Neural crest cell (in vitro differentiated cells): ENCODE results near the gene NTM. TPM values are rescaled to one million over a fixed set of nuclear protein-coding genes. Genes with fewer than 3 reads are reported as not detected.
A peak's percentile ranks its signal among the peaks of the same experiment; 100 is the strongest.

Source experiments
- DNase-seq: peaks from one replicate; pipeline ENCODE4 v3.0.0; 2021; ENCODE audit warnings: low read depth, mixed read lengths, low spot score
- H3K27ac Mint-ChIP-seq: one replicate; pipeline ENCODE4 v1.8.0; 2021; ENCODE audit warnings: mild to moderate bottlenecking, mixed read lengths; ENCODE audit not compliant: unreplicated experiment
- H3K27me3 Mint-ChIP-seq: 2 replicates; pipeline ENCODE4 v1.8.0; 2021; ENCODE audit warnings: low read depth, mild to moderate bottlenecking, mixed read lengths
- H3K36me3 Mint-ChIP-seq: 2 replicates; pipeline ENCODE4 v1.8.0; 2021; ENCODE audit warnings: low read depth, mild to moderate bottlenecking, mixed read lengths
- H3K4me1 Mint-ChIP-seq: 2 replicates; pipeline ENCODE4 v1.8.0; 2021; ENCODE audit warnings: mixed read lengths
- H3K4me3 Mint-ChIP-seq: one replicate; pipeline ENCODE4 v1.8.0; 2021; ENCODE audit warnings: mild to moderate bottlenecking, mixed read lengths
- H3K9me3 Mint-ChIP-seq: 2 replicates; pipeline ENCODE4 v1.8.0; 2021; ENCODE audit warnings: mixed read lengths
- CTCF ChIP-seq: fragments of 200-600 bp; sonication (generic); conservative IDR thresholded peaks from 2 replicates; pipeline ENCODE4 v1.5.0; 2021; ENCODE audit warnings: antibody characterized with exemption, mild to moderate bottlenecking
- total RNA-seq: library from RNA; stranded (reverse); gene quantifications from 2 replicates; pipeline ENCODE4 v1.2.1, GENCODE V29; 2021

The NTM gene
- total RNA-seq, 1 donor from 2014 or later, result 11.3 TPM

GRCh38 chr11:132347156-132348090 is 977.0 kb downstream of the NTM start:
- TF ChIP-seq CTCF, result no peak
- Mint-ChIP-seq H3K4me3 (no peak overlapping the region), H3K9me3 (no peaks in the 10 kb centered on the region), H3K27me3 (no peaks in the 10 kb centered on the region), H3K36me3 (no peaks in the 10 kb centered on the region), H3K27ac (no peak overlapping the region), H3K4me1 (peaks cover 22% of the 10 kb centered on the region)
- DNase-seq, result no peak

GRCh38 chr11:132349811-132350733 is 979.7 kb downstream of the NTM start:
- no peak for DNase-seq
- no peaks in the 10 kb centered on the region for H3K27me3 Mint-ChIP-seq
- H3K36me3 Mint-ChIP-seq, result no peaks in the 10 kb centered on the region
- peaks cover 28% of the 10 kb centered on the region for H3K4me1 Mint-ChIP-seq
- no peaks in the 10 kb centered on the region for H3K9me3 Mint-ChIP-seq
- TF ChIP-seq CTCF, result no peak
- H3K4me3 Mint-ChIP-seq, result no peak overlapping the region
- peak overlapping the region; percentile 25 for H3K27ac Mint-ChIP-seq

- H3K9me3 Mint-ChIP-seq, result no peaks in the 10 kb centered on the region
- no peak overlapping the region for H3K27ac Mint-ChIP-seq
- H3K36me3 Mint-ChIP-seq, result no peaks in the 10 kb centered on the region
- no peak overlapping the region for H3K4me3 Mint-ChIP-seq
- H3K4me1 Mint-ChIP-seq, result peaks cover 29% of the 10 kb centered on the region
- no peaks in the 10 kb centered on the region for H3K27me3 Mint-ChIP-seq
- no peak for TF ChIP-seq CTCF
- DNase-seq, result no peak
These were observed 980.6 kb downstream of the NTM start for GRCh38 chr11:132351050-132351449.

- H3K9me3 Mint-ChIP-seq, result no peaks in the 10 kb centered on the region
- no peak for DNase-seq
- no peak overlapping the region for H3K27ac Mint-ChIP-seq
- peaks cover 29% of the 10 kb centered on the region for H3K4me1 Mint-ChIP-seq
- H3K27me3 Mint-ChIP-seq, result no peaks in the 10 kb centered on the region
- no peak overlapping the region for H3K4me3 Mint-ChIP-seq
- no peaks in the 10 kb centered on the region for H3K36me3 Mint-ChIP-seq
- no peak for TF ChIP-seq CTCF
These were observed 982.1 kb downstream of the NTM start for GRCh38 chr11:132352497-132352896.

- no peak overlapping the region for H3K27ac Mint-ChIP-seq
- H3K36me3 Mint-ChIP-seq, result no peaks in the 10 kb centered on the region
- H3K4me1 Mint-ChIP-seq, result peaks cover 25% of the 10 kb centered on the region
- no peak overlapping the region for H3K4me3 Mint-ChIP-seq
- no peaks in the 10 kb centered on the region for H3K27me3 Mint-ChIP-seq
- no peaks in the 10 kb centered on the region for H3K9me3 Mint-ChIP-seq
- no peak for TF ChIP-seq CTCF
- DNase-seq, result no peak
These were observed 982.8 kb downstream of the NTM start for GRCh38 chr11:132353255-132353654.
